ENCODE results near the gene ADRA2C.

- TF ChIP-seq CTCF (conservative IDR thresholded peaks at IDR 0.05; ENCODE audit: low read depth in 2 of 2) (no peak), REST (IDR thresholded peaks at IDR 0.05; ENCODE audit: unreplicated experiment) (no peak), STAT1 (IDR thresholded peaks at IDR 0.05; ENCODE audit: unreplicated experiment) (no peak), EZH2phosphoT487 (IDR thresholded peaks at IDR 0.05; ENCODE audit: unreplicated experiment) (no peak), EZH2 (IDR thresholded peaks at IDR 0.05; ENCODE audit: low read depth, unreplicated experiment) (no peak), POLR2AphosphoS5 (IDR thresholded peaks at IDR 0.05; ENCODE audit: low read depth) (no peak), CREB1 (CRISPR knock-in tag; IDR thresholded peaks at IDR 0.05; ENCODE audit: low read depth) (no peak), JUNB (IDR thresholded peaks at IDR 0.05; ENCODE audit: unreplicated experiment) (no peak), ZNF114 (CRISPR knock-in tag; IDR thresholded peaks at IDR 0.05) (no peak), NANOG (IDR thresholded peaks at IDR 0.05; ENCODE audit: borderline replicate concordance) (no peak), ZNF331 (CRISPR knock-in tag; IDR thresholded peaks at IDR 0.05; ENCODE audit: low read depth) (no peak)
- TF ChIP-seq, protein P1, sequence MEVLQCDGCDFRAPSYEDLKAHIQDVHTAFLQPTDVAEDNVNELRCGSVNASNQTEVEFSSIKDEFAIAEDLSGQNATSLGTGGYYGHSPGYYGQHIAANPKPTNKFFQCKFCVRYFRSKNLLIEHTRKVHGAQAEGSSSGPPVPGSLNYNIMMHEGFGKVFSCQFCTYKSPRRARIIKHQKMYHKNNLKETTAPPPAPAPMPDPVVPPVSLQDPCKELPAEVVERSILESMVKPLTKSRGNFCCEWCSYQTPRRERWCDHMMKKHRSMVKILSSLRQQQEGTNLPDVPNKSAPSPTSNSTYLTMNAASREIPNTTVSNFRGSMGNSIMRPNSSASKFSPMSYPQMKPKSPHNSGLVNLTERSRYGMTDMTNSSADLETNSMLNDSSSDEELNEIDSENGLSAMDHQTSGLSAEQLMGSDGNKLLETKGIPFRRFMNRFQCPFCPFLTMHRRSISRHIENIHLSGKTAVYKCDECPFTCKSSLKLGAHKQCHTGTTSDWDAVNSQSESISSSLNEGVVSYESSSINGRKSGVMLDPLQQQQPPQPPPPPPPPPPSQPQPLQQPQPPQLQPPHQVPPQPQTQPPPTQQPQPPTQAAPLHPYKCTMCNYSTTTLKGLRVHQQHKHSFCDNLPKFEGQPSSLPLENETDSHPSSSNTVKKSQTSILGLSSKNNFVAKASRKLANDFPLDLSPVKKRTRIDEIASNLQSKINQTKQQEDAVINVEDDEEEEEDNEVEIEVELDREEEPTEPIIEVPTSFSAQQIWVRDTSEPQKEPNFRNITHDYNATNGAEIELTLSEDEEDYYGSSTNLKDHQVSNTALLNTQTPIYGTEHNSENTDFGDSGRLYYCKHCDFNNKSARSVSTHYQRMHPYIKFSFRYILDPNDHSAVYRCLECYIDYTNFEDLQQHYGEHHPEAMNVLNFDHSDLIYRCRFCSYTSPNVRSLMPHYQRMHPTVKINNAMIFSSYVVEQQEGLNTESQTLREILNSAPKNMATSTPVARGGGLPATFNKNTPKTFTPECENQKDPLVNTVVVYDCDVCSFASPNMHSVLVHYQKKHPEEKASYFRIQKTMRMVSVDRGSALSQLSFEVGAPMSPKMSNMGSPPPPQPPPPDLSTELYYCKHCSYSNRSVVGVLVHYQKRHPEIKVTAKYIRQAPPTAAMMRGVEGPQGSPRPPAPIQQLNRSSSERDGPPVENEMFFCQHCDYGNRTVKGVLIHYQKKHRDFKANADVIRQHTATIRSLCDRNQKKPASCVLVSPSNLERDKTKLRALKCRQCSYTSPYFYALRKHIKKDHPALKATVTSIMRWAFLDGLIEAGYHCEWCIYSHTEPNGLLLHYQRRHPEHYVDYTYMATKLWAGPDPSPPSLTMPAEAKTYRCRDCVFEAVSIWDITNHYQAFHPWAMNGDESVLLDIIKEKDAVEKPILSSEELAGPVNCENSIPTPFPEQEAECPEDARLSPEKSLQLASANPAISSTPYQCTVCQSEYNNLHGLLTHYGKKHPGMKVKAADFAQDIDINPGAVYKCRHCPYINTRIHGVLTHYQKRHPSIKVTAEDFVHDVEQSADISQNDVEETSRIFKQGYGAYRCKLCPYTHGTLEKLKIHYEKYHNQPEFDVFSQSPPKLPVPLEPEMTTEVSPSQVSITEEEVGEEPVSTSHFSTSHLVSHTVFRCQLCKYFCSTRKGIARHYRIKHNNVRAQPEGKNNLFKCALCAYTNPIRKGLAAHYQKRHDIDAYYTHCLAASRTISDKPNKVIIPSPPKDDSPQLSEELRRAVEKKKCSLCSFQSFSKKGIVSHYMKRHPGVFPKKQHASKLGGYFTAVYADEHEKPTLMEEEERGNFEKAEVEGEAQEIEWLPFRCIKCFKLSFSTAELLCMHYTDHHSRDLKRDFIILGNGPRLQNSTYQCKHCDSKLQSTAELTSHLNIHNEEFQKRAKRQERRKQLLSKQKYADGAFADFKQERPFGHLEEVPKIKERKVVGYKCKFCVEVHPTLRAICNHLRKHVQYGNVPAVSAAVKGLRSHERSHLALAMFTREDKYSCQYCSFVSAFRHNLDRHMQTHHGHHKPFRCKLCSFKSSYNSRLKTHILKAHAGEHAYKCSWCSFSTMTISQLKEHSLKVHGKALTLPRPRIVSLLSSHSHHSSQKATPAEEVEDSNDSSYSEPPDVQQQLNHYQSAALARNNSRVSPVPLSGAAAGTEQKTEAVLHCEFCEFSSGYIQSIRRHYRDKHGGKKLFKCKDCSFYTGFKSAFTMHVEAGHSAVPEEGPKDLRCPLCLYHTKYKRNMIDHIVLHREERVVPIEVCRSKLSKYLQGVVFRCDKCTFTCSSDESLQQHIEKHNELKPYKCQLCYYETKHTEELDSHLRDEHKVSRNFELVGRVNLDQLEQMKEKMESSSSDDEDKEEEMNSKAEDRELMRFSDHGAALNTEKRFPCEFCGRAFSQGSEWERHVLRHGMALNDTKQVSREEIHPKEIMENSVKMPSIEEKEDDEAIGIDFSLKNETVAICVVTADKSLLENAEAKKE (CRISPR knock-in tag; IDR thresholded peaks at IDR 0.05): no peak
- TF ChIP-seq, protein P2, sequence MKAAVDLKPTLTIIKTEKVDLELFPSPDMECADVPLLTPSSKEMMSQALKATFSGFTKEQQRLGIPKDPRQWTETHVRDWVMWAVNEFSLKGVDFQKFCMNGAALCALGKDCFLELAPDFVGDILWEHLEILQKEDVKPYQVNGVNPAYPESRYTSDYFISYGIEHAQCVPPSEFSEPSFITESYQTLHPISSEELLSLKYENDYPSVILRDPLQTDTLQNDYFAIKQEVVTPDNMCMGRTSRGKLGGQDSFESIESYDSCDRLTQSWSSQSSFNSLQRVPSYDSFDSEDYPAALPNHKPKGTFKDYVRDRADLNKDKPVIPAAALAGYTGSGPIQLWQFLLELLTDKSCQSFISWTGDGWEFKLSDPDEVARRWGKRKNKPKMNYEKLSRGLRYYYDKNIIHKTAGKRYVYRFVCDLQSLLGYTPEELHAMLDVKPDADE (IDR thresholded peaks at IDR 0.05): no peak
These were observed 3.9 kb upstream of the ADRA2C start for GRCh38 chr4:3762264-3762663.

All from GM23338 (cell line).